AG09319 (cell line): Measurements from ENCODE around the gene SATB2.

ENCODE experiments used
- DNase-seq: peaks from one replicate; pipeline ENCODE4 v3.0.0-alpha.2; 2010; ENCODE audit warnings: low read depth; ENCODE audit errors: extremely low read depth
- TF ChIP-seq, protein P1 (sequence below): IDR thresholded peaks from 2 replicates; pipeline ENCODE4 v1.5.1; 2011; ENCODE audit warnings: low read depth, mild to moderate bottlenecking, inconsistent platforms, low read length, moderate library complexity

SATB2 gene

GRCh38 chr2:199339891-199340605, 117.7 kb downstream of the SATB2 start:
- TF ChIP-seq, protein P1, sequence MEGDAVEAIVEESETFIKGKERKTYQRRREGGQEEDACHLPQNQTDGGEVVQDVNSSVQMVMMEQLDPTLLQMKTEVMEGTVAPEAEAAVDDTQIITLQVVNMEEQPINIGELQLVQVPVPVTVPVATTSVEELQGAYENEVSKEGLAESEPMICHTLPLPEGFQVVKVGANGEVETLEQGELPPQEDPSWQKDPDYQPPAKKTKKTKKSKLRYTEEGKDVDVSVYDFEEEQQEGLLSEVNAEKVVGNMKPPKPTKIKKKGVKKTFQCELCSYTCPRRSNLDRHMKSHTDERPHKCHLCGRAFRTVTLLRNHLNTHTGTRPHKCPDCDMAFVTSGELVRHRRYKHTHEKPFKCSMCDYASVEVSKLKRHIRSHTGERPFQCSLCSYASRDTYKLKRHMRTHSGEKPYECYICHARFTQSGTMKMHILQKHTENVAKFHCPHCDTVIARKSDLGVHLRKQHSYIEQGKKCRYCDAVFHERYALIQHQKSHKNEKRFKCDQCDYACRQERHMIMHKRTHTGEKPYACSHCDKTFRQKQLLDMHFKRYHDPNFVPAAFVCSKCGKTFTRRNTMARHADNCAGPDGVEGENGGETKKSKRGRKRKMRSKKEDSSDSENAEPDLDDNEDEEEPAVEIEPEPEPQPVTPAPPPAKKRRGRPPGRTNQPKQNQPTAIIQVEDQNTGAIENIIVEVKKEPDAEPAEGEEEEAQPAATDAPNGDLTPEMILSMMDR: no peak
- peak; percentile 58 for DNase-seq

GRCh38 chr2:199336546-199336945, 121.2 kb downstream of the SATB2 start:
- TF ChIP-seq, protein P1: no peak
- no peak for DNase-seq

DNA sequence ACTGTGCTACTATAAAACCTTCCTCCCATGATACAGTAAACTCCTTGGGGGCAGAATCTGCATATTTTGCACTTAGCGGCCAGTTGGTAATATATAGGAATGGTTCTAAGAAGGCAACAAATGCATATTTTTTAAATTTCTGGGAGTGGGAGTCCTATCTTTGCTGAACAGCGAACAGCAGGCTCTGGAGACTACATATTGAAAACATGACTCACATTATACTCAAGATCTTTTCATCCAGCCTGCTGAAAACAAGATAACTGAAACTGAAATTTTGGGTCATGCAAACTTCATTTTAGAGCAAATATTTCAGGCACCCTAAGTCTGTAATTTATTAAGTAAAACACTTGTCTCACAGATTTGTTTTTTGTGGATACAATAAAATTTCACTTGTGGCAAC, 122.2 kb downstream of the SATB2 start:
- no peak for DNase-seq
- TF ChIP-seq, protein P1: no peak

- DNase-seq: no peak
- TF ChIP-seq, protein P1: no peak
These were observed 128.3 kb downstream of the SATB2 start for GRCh38 chr2:199329466-199329865.

- TF ChIP-seq, protein P1: no peak
These were observed 128.7 kb downstream of the SATB2 start for GRCh38 chr2:199329031-199329430.

GRCh38 chr2:199325881-199326280, 131.9 kb downstream of the SATB2 start:
- DNase-seq: no peak

More at GRCh38 chr2:199329031-199329430, 128.7 kb downstream of the SATB2 start:
- DNase-seq: no peak

GRCh38 chr2:199322151-199322550, 135.6 kb downstream of the SATB2 start:
- no peak for DNase-seq
- TF ChIP-seq, protein P1: no peak

More at GRCh38 chr2:199325881-199326280, 131.9 kb downstream of the SATB2 start:
- TF ChIP-seq, protein P1: no peak
